CD4-positive, alpha-beta T cell (primary cell): Measurements from ENCODE around the gene MRPL21. TPM values are rescaled to one million over a fixed set of nuclear protein-coding genes. Genes with fewer than 3 reads are reported as not detected.
"Not testable (repeated sequence)": the region's sequence is repeated elsewhere in the genome, so short reads cannot be mapped to it uniquely, and the experiment has no call there.

Experiments used
- ATAC-seq: fragments of 200-7000 bp; cut with Tn5 transposase; one replicate; pipeline ENCODE4 v1.10.0; 2022; ENCODE audit warnings: mild to moderate bottlenecking; ENCODE audit not compliant: poor library complexity
- CTCF ChIA-PET: fragments of 350-600 bp; sonication (Branson Sonifier 250); formaldehyde crosslinking; loops from one replicate; lab custom pipeline; 2021; ENCODE audit warnings: antibody characterized with exemption, inconsistent platforms; lab: Charles Lee
- POLR2A ChIA-PET: fragments of 350-600 bp; sonication (Branson Sonifier 250); formaldehyde crosslinking; loops from one replicate; lab custom pipeline; 2021; ENCODE audit warnings: antibody characterized with exemption, inconsistent platforms; lab: Charles Lee
- DNase-seq, 14 experiments: peaks; one replicate each; pipeline ENCODE4 v3.0.0-alpha.2; 2013 to 2020; ENCODE audit warnings: mixed read lengths in 2 of 14
- H3K27ac ChIP-seq, 2 donors: one replicate each; pipeline versions ENCODE4 v1.5.1 to v1.7.0; 2013; ENCODE audit warnings: low read length in 2 of 2, low read depth in 1 of 2, mild to moderate bottlenecking in 1 of 2
- H3K27me3 ChIP-seq, 2 experiments: 1 replicate in 1 of 2; 2 replicates in 1 of 2; pipeline versions ENCODE4 v1.6.1 to v1.7.0; 2013; ENCODE audit warnings: low read length in 2 of 2, control low read depth in 1 of 2, mild to moderate bottlenecking in 1 of 2, moderate library complexity in 1 of 2; ENCODE audit not compliant: insufficient read depth in 2 of 2, control insufficient read depth in 1 of 2
- H3K36me3 ChIP-seq: one replicate; pipeline ENCODE4 v1.6.1; 2013; ENCODE audit warnings: low read length, control low read depth; ENCODE audit not compliant: insufficient read depth
- H3K4me1 ChIP-seq: one replicate; pipeline ENCODE4 v1.6.1; 2013; ENCODE audit warnings: low read length, control low read depth; ENCODE audit not compliant: insufficient read depth
- H3K4me3 ChIP-seq: one replicate; pipeline ENCODE4 v1.5.1; 2013; ENCODE audit warnings: mild to moderate bottlenecking, low read length, moderate library complexity
- H3K9me3 ChIP-seq, 2 experiments: 1 replicate in 1 of 2; 2 replicates in 1 of 2; pipeline versions ENCODE4 v1.6.1 to v1.7.0; 2013; ENCODE audit warnings: low read length in 2 of 2, mild to moderate bottlenecking in 2 of 2, control low read depth in 1 of 2, moderate library complexity in 1 of 2; ENCODE audit not compliant: control insufficient read depth in 1 of 2, insufficient read depth in 1 of 2
- H3K27ac Mint-ChIP-seq: one replicate; pipeline ENCODE4 v1.8.0; 2020; ENCODE audit warnings: mixed read lengths
- H3K27me3 Mint-ChIP-seq: one replicate; pipeline ENCODE4 v1.8.0; 2021; ENCODE audit warnings: mixed read lengths
- H3K36me3 Mint-ChIP-seq: one replicate; pipeline ENCODE4 v1.8.0; 2021; ENCODE audit warnings: low read depth, mixed read lengths
- H3K4me1 Mint-ChIP-seq: one replicate; pipeline ENCODE4 v1.8.0; 2021; ENCODE audit warnings: low read depth, mixed read lengths
- H3K4me3 Mint-ChIP-seq: one replicate; pipeline ENCODE4 v1.8.0; 2020; ENCODE audit warnings: mild to moderate bottlenecking, mixed read lengths
- H3K9me3 Mint-ChIP-seq: one replicate; pipeline ENCODE4 v1.8.0; 2020; ENCODE audit warnings: mixed read lengths
- CTCF ChIP-seq: fragments of 200-600 bp; IDR thresholded peaks from one replicate; pipeline ENCODE4 v1.8.0; 2022; ENCODE audit warnings: antibody characterized with exemption, mild to moderate bottlenecking
- intact Hi-C, 2 experiments: fragments of 100-400 bp; cut with DNase I in 1 of 2; cut with micrococcal nuclease in 1 of 2; formaldehyde crosslinking; loops; one replicate each; pipeline versions ENCODE4 v1.15.1 to v1.9.0; 2023 to 2025; cut with DNase I, micrococcal nuclease
- total RNA-seq, 174 experiments: library from RNA in 2 of 174; stranded (reverse) in 2 of 174; gene quantifications; one replicate each; pipeline ENCODE4 v1.2.3 and lab custom pipeline; 2021 to 2026

Gene MRPL21
- total RNA-seq, 2 experiments from 2014 or later, result 47.5 to 48.0 TPM

- Mint-ChIP-seq H3K9me3 (no peaks in the 10 kb centered on the region), H3K4me1 (no peaks in the 10 kb centered on the region), H3K4me3 (no peak overlapping the region), H3K27me3 (no peaks in the 10 kb centered on the region), H3K27ac (no peak overlapping the region), H3K36me3 (peaks cover 53% of the 10 kb centered on the region)
- ATAC-seq (no peak), DNase-seq (peak in 1 of 14 experiments; percentile 15)
- H3K27ac ChIP-seq, result no peak overlapping the region
- peaks cover 31% of the 10 kb centered on the region for H3K36me3 ChIP-seq
- H3K4me1 ChIP-seq, result no peaks in the 10 kb centered on the region
- H3K4me3 ChIP-seq, result no peak overlapping the region
- intact Hi-C loops, result no loop called here
- H3K9me3 ChIP-seq, result peaks cover 0 to 4% of the 10 kb centered on the region in 2 experiments
- H3K27me3 ChIP-seq, result no peaks in the 10 kb centered on the region
- POLR2A ChIA-PET, result no interaction called here
- CTCF ChIA-PET, result interaction anchor here (0.8 kb wide), 1 partner anchor 46 kb away, joined by 3 read pairs; no protein-coding TSS in a partner anchor
- TF ChIP-seq CTCF, result no peak
Observed at GRCh38 chr11:68889948-68890446, 13.6 kb downstream of the MRPL21 start.

- DNase-seq, H3K27me3 Mint-ChIP-seq, H3K4me1 Mint-ChIP-seq, H3K4me3 Mint-ChIP-seq, H3K27ac Mint-ChIP-seq, H3K9me3 ChIP-seq, intact Hi-C loops, POLR2A ChIA-PET, H3K4me1 ChIP-seq, H3K27ac ChIP-seq, H3K4me3 ChIP-seq, H3K36me3 ChIP-seq, H3K27me3 ChIP-seq, CTCF ChIA-PET, H3K9me3 Mint-ChIP-seq, ATAC-seq: not testable (repeated sequence)
- peaks cover 14% of the 10 kb centered on the region for H3K36me3 Mint-ChIP-seq
Observed at GRCh38 chr11:68884827-68885226, 18.8 kb downstream of the MRPL21 start.

- no peak overlapping the region for H3K4me3 ChIP-seq
- H3K9me3 ChIP-seq, result no peaks in the 10 kb centered on the region
- TF ChIP-seq CTCF, result no peak
- no peaks in the 10 kb centered on the region for H3K27me3 ChIP-seq
- no peaks in the 10 kb centered on the region for H3K9me3 Mint-ChIP-seq
- H3K4me3 Mint-ChIP-seq, result no peak overlapping the region
- no peaks in the 10 kb centered on the region for H3K4me1 Mint-ChIP-seq
- DNase-seq (no peak), ATAC-seq (no peak)
- peaks cover 7% of the 10 kb centered on the region for H3K36me3 Mint-ChIP-seq
- no peak overlapping the region for H3K27ac Mint-ChIP-seq
- no peaks in the 10 kb centered on the region for H3K36me3 ChIP-seq
- H3K27me3 Mint-ChIP-seq, result no peaks in the 10 kb centered on the region
- no peak overlapping the region for H3K27ac ChIP-seq
- intact Hi-C loops, result no loop called here
- POLR2A ChIA-PET, result no interaction called here
- CTCF ChIA-PET, result no interaction called here
- H3K4me1 ChIP-seq, result no peaks in the 10 kb centered on the region
Observed at GRCh38 chr11:68882391-68882790, 21.2 kb downstream of the MRPL21 start.

GRCh38 chr11:68881320-68881719 lies 22.3 kb downstream of the MRPL21 start:
- Histone ChIP-seq H3K9me3 (no peaks in the 10 kb centered on the region), H3K4me3 (no peak overlapping the region), H3K36me3 (no peaks in the 10 kb centered on the region), H3K4me1 (no peaks in the 10 kb centered on the region), H3K27ac (no peak overlapping the region), H3K27me3 (no peaks in the 10 kb centered on the region)
- Mint-ChIP-seq H3K36me3 (peaks cover 7% of the 10 kb centered on the region), H3K27ac (no peak overlapping the region), H3K9me3 (no peaks in the 10 kb centered on the region), H3K4me1 (no peaks in the 10 kb centered on the region), H3K4me3 (no peak overlapping the region), H3K27me3 (no peaks in the 10 kb centered on the region)
- ChIA-PET CTCF (no interaction called here), POLR2A (no interaction called here)
- intact Hi-C loops, result no loop called here
- TF ChIP-seq CTCF, result no peak
- ATAC-seq (no peak), DNase-seq (no peak)
